Gastroesophageal sphincter (tissue), 3 donors: ENCODE data around the gene CHST9.

ENCODE experiments used
- CTCF ChIP-seq, 4 experiments: fragments of 200-600 bp in 2 of 4; fragments of 450-650 bp in 2 of 4; sonication (generic) in 1 of 4; IDR thresholded peaks; one replicate each; pipeline ENCODE4 v1.5.1; 2017 to 2019; ENCODE audit warnings: antibody characterized with exemption in 4 of 4, mild to moderate bottlenecking in 2 of 4, moderate library complexity in 2 of 4
- EP300 ChIP-seq: sonication (generic); formaldehyde crosslinking; IDR thresholded peaks from one replicate; pipeline ENCODE4 v1.6.1; 2017; ENCODE audit warnings: antibody characterized with exemption, mild to moderate bottlenecking
- POLR2A ChIP-seq, 2 donors: fragments of 450-650 bp; IDR thresholded peaks; one replicate each; pipeline ENCODE4 v1.6.1; 2017; ENCODE audit warnings: antibody characterized with exemption in 2 of 2, mild to moderate bottlenecking in 2 of 2, moderate library complexity in 1 of 2
- POLR2AphosphoS5 ChIP-seq: sonication (generic); formaldehyde crosslinking; IDR thresholded peaks from one replicate; pipeline ENCODE4 v1.6.1; 2017; ENCODE audit warnings: antibody characterized with exemption

- TF ChIP-seq CTCF (IDR thresholded peaks at IDR 0.05) (no peak), EP300 (no peak), POLR2A (IDR thresholded peaks at IDR 0.05) (no peak), POLR2AphosphoS5 (no peak)
Observed at GRCh38 chr18:26941584-26941983, 243.5 kb downstream of the CHST9 start.
